ENCODE data around the gene CLK4.

The CLK4 gene

GRCh38 chr5:178637356-178638074, 10.7 kb upstream of the CLK4 start:
- no peak for DNase-seq (ENCODE audit: low spot score)

- DNase-seq (ENCODE audit: low spot score) = no peak
Observed at GRCh38 chr5:178632285-178632684, 5.4 kb upstream of the CLK4 start.

GRCh38 chr5:178630951-178631350, 4.1 kb upstream of the CLK4 start:
- DNase-seq (ENCODE audit: low spot score) = no peak

GRCh38 chr5:178630475-178630930, 3.7 kb upstream of the CLK4 start:
- DNase-seq (ENCODE audit: low spot score) = no peak

GRCh38 chr5:178627259-178627598, 379 bp upstream of the CLK4 start:
- no peak for DNase-seq (ENCODE audit: low spot score)

- no peak for DNase-seq (ENCODE audit: low spot score)
Observed at GRCh38 chr5:178625679-178626483, 969 bp downstream of the CLK4 start.

- no peak for DNase-seq (ENCODE audit: low spot score)
Observed at GRCh38 chr5:178624631-178625546, 2.0 kb downstream of the CLK4 start.

GRCh38 chr5:178622679-178623247, 4.1 kb downstream of the CLK4 start:
- no peak for DNase-seq (ENCODE audit: low spot score)

- no peak for DNase-seq (ENCODE audit: low spot score)
Observed at GRCh38 chr5:178619390-178619789, 7.5 kb downstream of the CLK4 start.

- no peak for DNase-seq (ENCODE audit: low spot score)
Observed at GRCh38 chr5:178612299-178612698, 14.6 kb downstream of the CLK4 start.

- no peak for DNase-seq (ENCODE audit: low spot score)
Observed at GRCh38 chr5:178606269-178606668, 20.6 kb downstream of the CLK4 start.

GRCh38 chr5:178605788-178606187, 21.1 kb downstream of the CLK4 start:
- no peak for DNase-seq (ENCODE audit: low spot score)

GRCh38 chr5:178602752-178603151, 24.1 kb downstream of the CLK4 start:
- DNase-seq (ENCODE audit: low spot score) = no peak

- DNase-seq (ENCODE audit: low spot score) = no peak
Observed at GRCh38 chr5:178595750-178596149, 31.1 kb downstream of the CLK4 start.

GRCh38 chr5:178595150-178595549, 31.7 kb downstream of the CLK4 start:
- DNase-seq (ENCODE audit: low spot score) = no peak

- no peak for DNase-seq (ENCODE audit: low spot score)
Observed at GRCh38 chr5:178590924-178591423, 35.9 kb downstream of the CLK4 start.

- DNase-seq (ENCODE audit: low spot score) = peak; percentile 86
Observed at GRCh38 chr5:178590141-178590923, 36.5 kb downstream of the CLK4 start, which contains the start of gene COL23A1. Gene COL23A1, minus strand, starts transcription at chr5:178590393.

- DNase-seq (ENCODE audit: low spot score) = no peak
Observed at GRCh38 chr5:178589180-178590140, 37.4 kb downstream of the CLK4 start.

GRCh38 chr5:178588769-178589168, 38.1 kb downstream of the CLK4 start:
- no peak for DNase-seq (ENCODE audit: low spot score)

Data from ecto neural progenitor cell (in vitro differentiated cells).